ENCODE data around the gene NPTX1.

DNA sequence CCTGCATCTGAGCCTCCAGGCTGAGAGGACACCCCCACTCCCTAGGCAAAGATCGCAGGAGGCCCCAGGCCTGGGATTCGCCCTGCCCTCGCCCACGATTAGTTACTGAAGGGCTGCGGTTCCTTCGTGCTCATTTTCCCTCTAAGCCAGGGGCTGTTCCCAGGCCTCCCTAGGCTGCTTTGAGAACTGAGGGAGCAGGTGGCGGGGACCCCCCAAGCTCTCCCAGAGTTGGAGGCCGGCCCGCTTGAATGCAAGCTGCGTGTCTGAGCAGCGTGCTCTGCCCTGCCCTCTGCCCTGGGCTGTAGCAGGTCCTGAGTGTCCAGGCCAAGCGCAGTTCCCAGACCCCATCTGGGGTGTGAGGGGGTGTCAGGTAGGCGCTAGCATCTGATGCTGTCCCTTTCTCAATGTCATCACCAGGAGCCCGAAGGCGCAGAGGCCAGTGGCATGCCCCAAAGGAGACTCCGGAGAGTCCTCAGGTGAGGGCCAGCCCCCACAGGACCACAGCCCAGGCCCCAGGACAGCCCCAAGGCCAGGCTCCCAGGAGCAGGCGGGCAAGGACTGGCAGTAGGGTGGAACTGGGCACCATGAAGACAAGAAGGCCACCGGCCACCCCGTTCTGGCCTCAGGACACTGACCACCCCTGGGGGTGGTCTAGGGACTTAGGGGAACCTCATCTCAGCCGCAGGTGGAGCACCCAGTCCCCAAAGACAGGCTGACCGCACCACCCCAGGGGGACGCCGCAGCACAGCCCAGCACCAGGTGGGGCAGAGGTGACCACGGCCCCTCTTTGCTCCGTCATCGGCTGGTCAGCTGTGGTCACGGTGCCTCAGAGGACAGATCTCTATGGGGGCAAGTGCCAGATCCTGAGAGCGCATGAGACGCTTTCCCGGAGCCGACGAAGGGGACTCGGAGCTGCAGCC, 46.8 kb downstream of the NPTX1 start:
- TF ChIP-seq ZNF274 (IDR thresholded peaks at IDR 0.05; ENCODE audit: low read depth, low read length) (no peak), SUZ12 (IDR thresholded peaks at IDR 0.05; ENCODE audit: extremely low read depth, insufficient read depth, insufficient read length) (no peak), YY1 (IDR thresholded peaks at IDR 0.05; ENCODE audit: insufficient read depth, insufficient read length) (no peak)

Data from NT2/D1 (cell line).